Keratinocyte (primary cell): ENCODE data around the gene E2F1. TPM values are rescaled to one million over a fixed set of nuclear protein-coding genes. Genes with fewer than 3 reads are reported as not detected.

Experiments
- DNase-seq: peaks from one replicate; pipeline ENCODE4 v3.0.0-alpha.2; 2011; ENCODE audit warnings: low read depth, missing footprints, low spot score
- FAIRE-seq: peaks from 2 replicates; lab custom pipeline; 2011; peaks lifted over from hg19 to GRCh38; lab: Jason Lieb, UNC
- H2AFZ ChIP-seq: 2 replicates; pipeline ENCODE4 v1.6.0; 2012; ENCODE audit warnings: low read length, control low read depth, inconsistent platforms; ENCODE audit not compliant: control insufficient read depth
- H3K27ac ChIP-seq: 2 replicates; pipeline ENCODE4 v1.5.1; 2011; ENCODE audit warnings: low read length; ENCODE audit not compliant: control insufficient read depth, insufficient read depth
- H3K27me3 ChIP-seq: 3 replicates; pipeline ENCODE4 v1.6.0; 2011; ENCODE audit warnings: low read length; ENCODE audit not compliant: control insufficient read depth, insufficient read depth; ENCODE audit errors: extremely low read depth
- H3K36me3 ChIP-seq, 2 experiments: 2 replicates in 1 of 2; 3 replicates in 1 of 2; pipeline ENCODE4 v1.5.1; 2011; ENCODE audit warnings: low read length in 2 of 2, mild to moderate bottlenecking in 1 of 2; ENCODE audit not compliant: control insufficient read depth in 2 of 2, insufficient read depth in 2 of 2; ENCODE audit errors: extremely low read depth in 1 of 2
- H3K4me1 ChIP-seq: 3 replicates; pipeline ENCODE4 v1.5.1; 2011; ENCODE audit warnings: low read length; ENCODE audit not compliant: control insufficient read depth, insufficient read depth; ENCODE audit errors: extremely low read depth
- H3K4me2 ChIP-seq: 3 replicates; pipeline ENCODE4 v1.6.0; 2011; ENCODE audit warnings: low read depth, low read length; ENCODE audit not compliant: control insufficient read depth, insufficient read depth; ENCODE audit errors: extremely low read depth
- H3K4me3 ChIP-seq, 3 experiments: fragments of 200-600 bp in 1 of 3; sonication (generic) in 1 of 3; 2 replicates in 2 of 3; 3 replicates in 1 of 3; pipeline ENCODE4 v1.5.1; 2011 to 2016; ENCODE audit warnings: low read length in 3 of 3, mild to moderate bottlenecking in 3 of 3, control low read depth in 2 of 3, inconsistent platforms in 1 of 3, low read depth in 1 of 3, mixed read lengths in 1 of 3, mixed run types in 1 of 3, moderate library complexity in 1 of 3; ENCODE audit not compliant: control insufficient read depth in 2 of 3, insufficient read depth in 2 of 3; ENCODE audit errors: extremely low read depth in 1 of 3
- H3K79me2 ChIP-seq: 2 replicates; pipeline ENCODE4 v1.6.0; 2012; ENCODE audit warnings: low read length; ENCODE audit not compliant: control insufficient read depth, insufficient read depth
- H3K9ac ChIP-seq: 3 replicates; pipeline ENCODE4 v1.6.0; 2011; ENCODE audit warnings: low read length; ENCODE audit not compliant: control insufficient read depth, insufficient read depth; ENCODE audit errors: extremely low read depth
- H3K9me1 ChIP-seq: 3 replicates; pipeline ENCODE4 v1.6.0; 2011; ENCODE audit warnings: low read length; ENCODE audit not compliant: control insufficient read depth, insufficient read depth; ENCODE audit errors: extremely low read depth
- H3K9me3 ChIP-seq: 2 replicates; pipeline ENCODE4 v1.5.1; 2012; ENCODE audit warnings: low read depth, low read length; ENCODE audit not compliant: control insufficient read depth
- H4K20me1 ChIP-seq: 3 replicates; pipeline ENCODE4 v1.6.0; 2011; ENCODE audit warnings: low read length; ENCODE audit not compliant: control insufficient read depth, insufficient read depth; ENCODE audit errors: extremely low read depth
- CTCF ChIP-seq, 3 experiments: IDR thresholded peaks in 1 of 3; conservative IDR thresholded peaks in 1 of 3; optimal IDR thresholded peaks in 1 of 3; 2 replicates in 2 of 3; 3 replicates in 1 of 3; pipeline versions ENCODE3 to v1.5.1; 2011; ENCODE audit warnings: low read length in 3 of 3, mild to moderate bottlenecking in 3 of 3, moderate library complexity in 2 of 3, control low read depth in 1 of 3, inconsistent platforms in 1 of 3; ENCODE audit not compliant: insufficient read depth in 2 of 3; ENCODE audit errors: extremely low read depth in 1 of 3
- EZH2 ChIP-seq: IDR thresholded peaks from one replicate; pipeline ENCODE4 v1.6.1; 2012; ENCODE audit warnings: inconsistent platforms, mild to moderate bottlenecking, low read length, moderate library complexity
- dilution Hi-C: fragments of 300-500 bp; cut with MboI; formaldehyde crosslinking; loops from one replicate; pipeline ENCODE4 v1.7.0; 2020; ENCODE audit warnings: low sequenced_read_pairs; ENCODE audit not compliant: extremely low pct_ligation_motif_present
- polyA plus RNA-seq, 5 experiments: library from polyadenylated mRNA; depleted of rRNA in 3 of 5; stranded (reverse) in 3 of 5; stranded (forward) in 1 of 5; unstranded in 1 of 5; fragments of >200 nt; gene quantifications; 1 replicate in 1 of 5; 2 replicates in 3 of 5; 3 replicates in 1 of 5; pipeline versions ENCODE4 v1.2.1 to v1.2.3, GENCODE V29; 2011 to 2012; ENCODE audit warnings: missing spikeins in 2 of 5, low read depth in 1 of 5, low replicate concordance in 1 of 5

E2F1 gene
- polyA plus RNA-seq, 1 donor (not counting 4 experiments of a cell fraction or from before 2014, with no cell fraction given): 2.8 TPM

- Histone ChIP-seq H3K4me2 (no peak overlapping the region), H3K4me1 (peaks cover 18% of the 10 kb centered on the region), H2AFZ (no peak overlapping the region), H3K27me3 (no peaks in the 10 kb centered on the region), H3K4me3 (no peak overlapping the region), H3K36me3 (no peaks in the 10 kb centered on the region), H4K20me1 (no peaks in the 10 kb centered on the region), H3K9me1 (no peaks in the 10 kb centered on the region), H3K79me2 (no peaks in the 10 kb centered on the region), H3K27ac (no peak overlapping the region), H3K9ac (no peak overlapping the region), H3K9me3 (no peaks in the 10 kb centered on the region)
- dilution Hi-C loops: no loop called here
- DNase-seq (no peak), FAIRE-seq (no peak)
- no peak for TF ChIP-seq CTCF (optimal IDR thresholded peaks at IDR 0.05 in 1 of 3, IDR thresholded peaks at IDR 0.05 in 1 of 3, conservative IDR thresholded peaks at IDR 0.05 in 1 of 3; ENCODE audit: extremely low read depth in 1 of 3, insufficient read depth in 2 of 3, low read length in 3 of 3)
- TF ChIP-seq EZH2: no peak
Measured at GRCh38 chr20:33669224-33669623, 17.0 kb downstream of the E2F1 start.

- H3K27ac ChIP-seq: no peak overlapping the region
- H3K9ac ChIP-seq: no peak overlapping the region
- peaks cover 21% of the 10 kb centered on the region for H3K4me1 ChIP-seq
- H3K79me2 ChIP-seq: no peaks in the 10 kb centered on the region
- H3K36me3 ChIP-seq: no peaks in the 10 kb centered on the region
- H3K27me3 ChIP-seq: no peaks in the 10 kb centered on the region
- no peak for DNase-seq
- H2AFZ ChIP-seq: no peak overlapping the region
- dilution Hi-C loops: no loop called here
- no peaks in the 10 kb centered on the region for H4K20me1 ChIP-seq
- H3K4me3 ChIP-seq: no peak overlapping the region
- TF ChIP-seq EZH2 (no peak), CTCF (optimal IDR thresholded peaks at IDR 0.05 in 1 of 3, IDR thresholded peaks at IDR 0.05 in 1 of 3, conservative IDR thresholded peaks at IDR 0.05 in 1 of 3; ENCODE audit: extremely low read depth in 1 of 3, insufficient read depth in 2 of 3, low read length in 3 of 3) (no peak)
- no peaks in the 10 kb centered on the region for H3K9me3 ChIP-seq
- no peak overlapping the region for H3K4me2 ChIP-seq
- FAIRE-seq: no peak
- no peaks in the 10 kb centered on the region for H3K9me1 ChIP-seq
Measured at GRCh38 chr20:33668466-33669155, 17.6 kb downstream of the E2F1 start.
